Activated T-helper 2 cell treated with anti-CD3 and anti-CD28 coated beads, Interferon-gamma antibody, Interleukin-2, Interleukin-4, amounts not matched to agents 10 μg/mL and 5 μg/mL and 100 μg/mL, durations not matched to agents 14 hours and 24 hours and 36 hours (primary cell): ENCODE results near the gene SLC16A3. TPM values are rescaled to one million over a fixed set of nuclear protein-coding genes. Genes with fewer than 3 reads are reported as not detected.
A peak's percentile ranks its signal among the peaks of the same experiment; 100 is the strongest.

Experiments
- DNase-seq: peaks from one replicate; pipeline ENCODE4 v3.0.0; 2021; ENCODE audit warnings: low spot score
- H3K27ac Mint-ChIP-seq: one replicate; pipeline ENCODE4 v1.8.0; 2021; ENCODE audit warnings: mixed read lengths
- H3K27me3 Mint-ChIP-seq: one replicate; pipeline ENCODE4 v1.8.0; 2021; ENCODE audit warnings: low read depth, mixed read lengths
- H3K36me3 Mint-ChIP-seq: one replicate; pipeline ENCODE4 v1.8.0; 2021; ENCODE audit warnings: low read depth, mixed read lengths
- H3K4me1 Mint-ChIP-seq: one replicate; pipeline ENCODE4 v1.8.0; 2021; ENCODE audit warnings: low read depth, mixed read lengths
- H3K4me3 Mint-ChIP-seq: one replicate; pipeline ENCODE4 v1.8.0; 2021; ENCODE audit warnings: low read depth, mild to moderate bottlenecking, moderate library complexity, mixed read lengths
- H3K9me3 Mint-ChIP-seq: one replicate; pipeline ENCODE4 v1.8.0; 2021; ENCODE audit warnings: mixed read lengths
- intact Hi-C: fragments of 100-400 bp; cut with micrococcal nuclease; formaldehyde crosslinking; loops from one replicate; pipeline ENCODE4 v1.15.1; 2023
- total RNA-seq: library from RNA; stranded (reverse); gene quantifications from 2 replicates; pipeline ENCODE4 v1.2.3, GENCODE V29; 2022

The SLC16A3 gene
- total RNA-seq, 1 donor from 2014 or later, result 187 TPM

GRCh38 chr17:82266142-82266541, 37.3 kb downstream of the SLC16A3 start:
- intact Hi-C loops, result no loop called here
- Mint-ChIP-seq H3K4me3 (no peak overlapping the region), H3K9me3 (no peaks in the 10 kb centered on the region), H3K36me3 (peaks cover 85% of the 10 kb centered on the region), H3K27me3 (no peaks in the 10 kb centered on the region), H3K4me1 (peaks cover 32% of the 10 kb centered on the region), H3K27ac (no peak overlapping the region)
- DNase-seq, result no peak

GRCh38 chr17:82267575-82268379, 38.9 kb downstream of the SLC16A3 start:
- H3K27me3 Mint-ChIP-seq, result no peaks in the 10 kb centered on the region
- H3K9me3 Mint-ChIP-seq, result no peaks in the 10 kb centered on the region
- H3K36me3 Mint-ChIP-seq, result peaks cover 84% of the 10 kb centered on the region
- intact Hi-C loops, result no loop called here
- peaks cover 37% of the 10 kb centered on the region for H3K4me1 Mint-ChIP-seq
- no peak for DNase-seq
- no peak overlapping the region for H3K4me3 Mint-ChIP-seq
- no peak overlapping the region for H3K27ac Mint-ChIP-seq

- H3K9me3 Mint-ChIP-seq, result no peaks in the 10 kb centered on the region
- no peak overlapping the region for H3K4me3 Mint-ChIP-seq
- no peak for DNase-seq
- no peaks in the 10 kb centered on the region for H3K27me3 Mint-ChIP-seq
- peaks cover 37% of the 10 kb centered on the region for H3K4me1 Mint-ChIP-seq
- intact Hi-C loops, result no loop called here
- peak overlapping the region; percentile 30 for H3K27ac Mint-ChIP-seq
- H3K36me3 Mint-ChIP-seq, result peaks cover 70% of the 10 kb centered on the region
Observed at GRCh38 chr17:82269138-82269881, 40.5 kb downstream of the SLC16A3 start.

GRCh38 chr17:82269882-82270500, 41.1 kb downstream of the SLC16A3 start:
- Mint-ChIP-seq H3K9me3 (no peaks in the 10 kb centered on the region), H3K27ac (peak overlapping the region; percentile 30), H3K27me3 (no peaks in the 10 kb centered on the region), H3K4me3 (peak overlapping the region; percentile 9), H3K4me1 (peaks cover 40% of the 10 kb centered on the region), H3K36me3 (peaks cover 64% of the 10 kb centered on the region)
- intact Hi-C loops, result no loop called here
- no peak for DNase-seq

GRCh38 chr17:82270651-82271050, 41.8 kb downstream of the SLC16A3 start:
- intact Hi-C loops, result no loop called here
- H3K27me3 Mint-ChIP-seq, result no peaks in the 10 kb centered on the region
- H3K9me3 Mint-ChIP-seq, result no peaks in the 10 kb centered on the region
- peaks cover 42% of the 10 kb centered on the region for H3K4me1 Mint-ChIP-seq
- H3K36me3 Mint-ChIP-seq, result peaks cover 60% of the 10 kb centered on the region
- peak overlapping the region; percentile 26 for H3K4me3 Mint-ChIP-seq
- H3K27ac Mint-ChIP-seq, result peak overlapping the region; percentile 52
- no peak for DNase-seq

- Mint-ChIP-seq H3K27me3 (no peaks in the 10 kb centered on the region), H3K27ac (no peak overlapping the region)
- intact Hi-C loops, result no loop called here
Observed at GRCh38 chr17:82271401-82271800, 42.6 kb downstream of the SLC16A3 start.

GRCh38 chr17:82272495-82273326, 43.9 kb downstream of the SLC16A3 start:
- Mint-ChIP-seq H3K4me1 (peaks cover 31% of the 10 kb centered on the region), H3K36me3 (peaks cover 42% of the 10 kb centered on the region), H3K9me3 (no peaks in the 10 kb centered on the region)

More at GRCh38 chr17:82271401-82271800, 42.6 kb downstream of the SLC16A3 start:
- no peaks in the 10 kb centered on the region for H3K9me3 Mint-ChIP-seq
- H3K36me3 Mint-ChIP-seq, result peaks cover 52% of the 10 kb centered on the region
- peak overlapping the region; percentile 90 for H3K4me3 Mint-ChIP-seq
- no peak for DNase-seq
- peaks cover 40% of the 10 kb centered on the region for H3K4me1 Mint-ChIP-seq

GRCh38 chr17:82273327-82274133, 44.7 kb downstream of the SLC16A3 start, which contains the start of gene CSNK1D:
Gene CSNK1D (minus strand): TSS chr17:82273700. CDS start chr17:82273381, 319 bp downstream.
- DNase-seq, result peak; percentile 87
- Mint-ChIP-seq H3K4me3 (peak within 1 kb of the TSS; percentile 90), H3K27ac (peak within 1 kb of the TSS; percentile 100), H3K9me3 (no peaks in the 10 kb centered on the region), H3K4me1 (peaks cover 29% of the 10 kb centered on the region), H3K36me3 (peaks cover 35% of the 10 kb centered on the region), H3K27me3 (no peaks in the 10 kb centered on the region)
- intact Hi-C loops, result loop anchor here (1.0 kb wide), 2 partner anchors 19 to 48 kb away; no protein-coding TSS in a partner anchor

More at GRCh38 chr17:82272495-82273326, 43.9 kb downstream of the SLC16A3 start:
- Mint-ChIP-seq H3K27me3 (no peaks in the 10 kb centered on the region), H3K27ac (peak overlapping the region; percentile 100), H3K4me3 (peak overlapping the region; percentile 90)
- intact Hi-C loops, result loop anchor here (1.0 kb wide), 2 partner anchors 20 to 49 kb away; no protein-coding TSS in a partner anchor
- peak; percentile 40 for DNase-seq

- H3K36me3 Mint-ChIP-seq, result peaks cover 30% of the 10 kb centered on the region
- H3K9me3 Mint-ChIP-seq, result no peaks in the 10 kb centered on the region
- no peaks in the 10 kb centered on the region for H3K27me3 Mint-ChIP-seq
- H3K4me1 Mint-ChIP-seq, result peaks cover 22% of the 10 kb centered on the region
- no peak overlapping the region for H3K27ac Mint-ChIP-seq
- intact Hi-C loops, result no loop called here
- no peak overlapping the region for H3K4me3 Mint-ChIP-seq
- no peak for DNase-seq
Observed at GRCh38 chr17:82274134-82275020, 45.5 kb downstream of the SLC16A3 start.

- Mint-ChIP-seq H3K27ac (no peak overlapping the region), H3K4me3 (no peak overlapping the region), H3K36me3 (peaks cover 21% of the 10 kb centered on the region), H3K4me1 (peaks cover 16% of the 10 kb centered on the region), H3K27me3 (no peaks in the 10 kb centered on the region), H3K9me3 (no peaks in the 10 kb centered on the region)
- intact Hi-C loops, result no loop called here
- DNase-seq, result no peak
Observed at GRCh38 chr17:82275326-82275725, 46.5 kb downstream of the SLC16A3 start.

GRCh38 chr17:82276938-82277337, 48.1 kb downstream of the SLC16A3 start:
- H3K4me3 Mint-ChIP-seq, result no peak overlapping the region
- H3K9me3 Mint-ChIP-seq, result no peaks in the 10 kb centered on the region
- no peaks in the 10 kb centered on the region for H3K27me3 Mint-ChIP-seq
- H3K27ac Mint-ChIP-seq, result no peak overlapping the region
- intact Hi-C loops, result no loop called here
- peaks cover 7% of the 10 kb centered on the region for H3K36me3 Mint-ChIP-seq
- no peak for DNase-seq
- H3K4me1 Mint-ChIP-seq, result peaks cover 18% of the 10 kb centered on the region
